Breast epithelium (tissue), 4 donors: ENCODE measurements around the gene SIGLEC10. TPM values are rescaled to one million over a fixed set of nuclear protein-coding genes. Genes with fewer than 3 reads are reported as not detected.
"Not testable (repeated sequence)": the region's sequence is repeated elsewhere in the genome, so short reads cannot be mapped to it uniquely, and the experiment has no call there.

Experiments used
- DNase-seq, 2 donors: peaks; one replicate each; pipeline ENCODE4 v3.0.0-alpha.2; 2019; ENCODE audit warnings: low spot score in 2 of 2
- H3K27ac ChIP-seq, 2 donors: fragments of 200-600 bp; sonication (generic) in 1 of 2; one replicate each; pipeline ENCODE4 v1.5.1; 2016 to 2019; ENCODE audit warnings: mild to moderate bottlenecking in 1 of 2
- H3K27me3 ChIP-seq, 2 donors: fragments of 200-600 bp; sonication (generic) in 1 of 2; one replicate each; pipeline versions ENCODE4 v1.5.1 to v1.6.0; 2017 to 2019; ENCODE audit warnings: control low read depth in 1 of 2, mild to moderate bottlenecking in 1 of 2
- H3K36me3 ChIP-seq: fragments of 200-600 bp; one replicate; pipeline ENCODE4 v1.5.1; 2019
- H3K4me1 ChIP-seq, 2 donors: fragments of 200-600 bp; sonication (generic); one replicate each; pipeline ENCODE4 v1.5.1; 2016 to 2019; ENCODE audit warnings: control low read depth in 1 of 2
- H3K4me3 ChIP-seq, 3 donors: fragments of 200-600 bp; sonication (generic); 1 replicate in 2 of 3; 2 replicates in 1 of 3; pipeline ENCODE4 v1.5.1; 2016 to 2019; ENCODE audit warnings: mild to moderate bottlenecking in 3 of 3, moderate library complexity in 2 of 3
- H3K9me3 ChIP-seq, 2 donors: fragments of 200-600 bp; sonication (generic) in 1 of 2; one replicate each; pipeline ENCODE4 v1.5.1; 2016 to 2019; ENCODE audit warnings: control low read depth in 1 of 2
- CTCF ChIP-seq, 3 donors: fragments of 450-650 bp; IDR thresholded peaks; one replicate each; pipeline ENCODE4 v1.5.1; 2016 to 2017; ENCODE audit warnings: antibody characterized with exemption in 3 of 3, mild to moderate bottlenecking in 3 of 3, moderate library complexity in 3 of 3
- POLR2A ChIP-seq: fragments of 450-650 bp; IDR thresholded peaks from one replicate; pipeline ENCODE4 v1.6.1; 2016; ENCODE audit warnings: antibody characterized with exemption, mild to moderate bottlenecking, moderate library complexity
- POLR2AphosphoS5 ChIP-seq, 3 donors: sonication (generic); formaldehyde crosslinking; IDR thresholded peaks; one replicate each; pipeline ENCODE4 v1.6.1; 2017; ENCODE audit warnings: antibody characterized with exemption in 3 of 3
- intact Hi-C: fragments of 100-400 bp; cut with DNase I; formaldehyde crosslinking; loops from one replicate; pipeline ENCODE4 v1.15.1; 2023; ENCODE audit warnings: low total_unique reads
- total RNA-seq, 3 donors: library from RNA; depleted of rRNA; stranded (reverse); fragments of >200 nt; gene quantifications; one replicate each; pipeline ENCODE4 v1.1.0, GENCODE V29; 2016

Gene SIGLEC10
- total RNA-seq, result 10 to 100 TPM in 2 of 3 donors, 1 to 10 TPM in 1; 1.8 to 17.0 (median 10.2) TPM

- Histone ChIP-seq H3K27me3 (peaks cover 0 to 41% of the 10 kb centered on the region in 2 donors), H3K4me3 (no peak within 1 kb of the TSS), H3K4me1 (no peaks in the 10 kb centered on the region), H3K27ac (no peak within 1 kb of the TSS), H3K9me3 (no peaks in the 10 kb centered on the region), H3K36me3 (no peaks in the 10 kb centered on the region)
- intact Hi-C loops, result no loop called here
- DNase-seq, result no peak
- TF ChIP-seq POLR2A (no peak), CTCF (IDR thresholded peaks at IDR 0.05) (no peak), POLR2AphosphoS5 (IDR thresholded peaks at IDR 0.05) (no peak)
These were observed at the start of gene SIGLEC10 for GRCh38 chr19:51417107-51417809. TSS of gene SIGLEC10 (minus strand) at chr19:51417642. CDS start at chr19:51417581, 61 bp downstream.

GRCh38 chr19:51466723-51467122 is 49.3 kb upstream of the SIGLEC10 start:
- TF ChIP-seq POLR2AphosphoS5 (IDR thresholded peaks at IDR 0.05) (no peak), CTCF (IDR thresholded peaks at IDR 0.05) (no peak)
- Histone ChIP-seq H3K27me3 (peaks cover 0 to 46% of the 10 kb centered on the region in 2 donors), H3K4me1 (no peaks in the 10 kb centered on the region), H3K36me3 (no peaks in the 10 kb centered on the region), H3K27ac (no peak overlapping the region), H3K4me3 (no peak overlapping the region), H3K9me3 (no peaks in the 10 kb centered on the region)
- intact Hi-C loops, result no loop called here
- DNase-seq, result no peak

- H3K27me3 ChIP-seq, result peaks cover 0 to 54% of the 10 kb centered on the region in 2 donors
- not testable (repeated sequence) for H3K4me1 ChIP-seq, H3K9me3 ChIP-seq, H3K4me3 ChIP-seq, H3K27ac ChIP-seq, DNase-seq, H3K36me3 ChIP-seq
- intact Hi-C loops, result loop anchor here (2.0 kb wide), 1 partner anchor 65 kb away; no protein-coding TSS in a partner anchor
These were observed 46.6 kb upstream of the SIGLEC10 start for GRCh38 chr19:51463976-51464581.

GRCh38 chr19:51462681-51463080 is 45.2 kb upstream of the SIGLEC10 start:
- TF ChIP-seq POLR2AphosphoS5 (IDR thresholded peaks at IDR 0.05) (no peak), POLR2A (no peak), CTCF (IDR thresholded peaks at IDR 0.05) (no peak)
- no peaks in the 10 kb centered on the region for H3K36me3 ChIP-seq
- peaks cover 0 to 53% of the 10 kb centered on the region in 2 donors for H3K27me3 ChIP-seq
- H3K27ac ChIP-seq, result no peak overlapping the region
- DNase-seq, result no peak
- intact Hi-C loops, result loop anchor here (2.0 kb wide), 1 partner anchor 64 kb away; no protein-coding TSS in a partner anchor
- no peaks in the 10 kb centered on the region for H3K4me1 ChIP-seq
- H3K9me3 ChIP-seq, result no peaks in the 10 kb centered on the region
- H3K4me3 ChIP-seq, result no peak overlapping the region

GRCh38 chr19:51462276-51462675 is 44.8 kb upstream of the SIGLEC10 start:
- no peak for TF ChIP-seq CTCF (IDR thresholded peaks at IDR 0.05)
- no peak for TF ChIP-seq POLR2AphosphoS5 (IDR thresholded peaks at IDR 0.05)
- TF ChIP-seq POLR2A, result no peak
- peaks cover 0 to 55% of the 10 kb centered on the region in 2 donors for H3K27me3 ChIP-seq
- intact Hi-C loops, result loop anchor here (2.0 kb wide), 1 partner anchor 63 kb away; no protein-coding TSS in a partner anchor

More at GRCh38 chr19:51462276-51462675, 44.8 kb upstream of the SIGLEC10 start:
- no peaks in the 10 kb centered on the region for H3K36me3 ChIP-seq
- DNase-seq, result no peak
- no peaks in the 10 kb centered on the region for H3K9me3 ChIP-seq
- no peaks in the 10 kb centered on the region for H3K4me1 ChIP-seq
- no peak overlapping the region for H3K4me3 ChIP-seq
- H3K27ac ChIP-seq, result no peak overlapping the region
